Stomach smooth muscle (tissue), 2 donors: Measurements from ENCODE around the gene TBXAS1.

Experiments
- H3K27ac ChIP-seq: one replicate; pipeline ENCODE4 v1.7.0; 2013; ENCODE audit warnings: mild to moderate bottlenecking, low read length, inconsistent platforms
- H3K27me3 ChIP-seq, 2 donors: one replicate each; pipeline ENCODE4 v1.7.0; 2013; ENCODE audit warnings: low read length in 2 of 2; ENCODE audit not compliant: insufficient read depth in 2 of 2, control insufficient read depth in 1 of 2
- H3K36me3 ChIP-seq, 2 donors: one replicate each; pipeline ENCODE4 v1.7.0; 2013; ENCODE audit warnings: low read length in 2 of 2; ENCODE audit not compliant: control insufficient read depth in 2 of 2, insufficient read depth in 2 of 2
- H3K4me1 ChIP-seq: one replicate; pipeline ENCODE4 v1.7.0; 2013; ENCODE audit warnings: low read length; ENCODE audit not compliant: control insufficient read depth, insufficient read depth
- H3K4me3 ChIP-seq, 2 donors: one replicate each; pipeline ENCODE4 v1.7.0; 2013; ENCODE audit warnings: low read length in 2 of 2
- H3K9ac ChIP-seq, 2 donors: one replicate each; pipeline ENCODE4 v1.7.0; 2013; ENCODE audit warnings: low read length in 2 of 2, mild to moderate bottlenecking in 1 of 2
- H3K9me3 ChIP-seq, 2 donors: one replicate each; pipeline ENCODE4 v1.7.0; 2013; ENCODE audit warnings: low read length in 2 of 2; ENCODE audit not compliant: control insufficient read depth in 2 of 2
- donor health status: healthy.
- donor health status: Pancreatic carcinoma.

TBXAS1 gene

DNA sequence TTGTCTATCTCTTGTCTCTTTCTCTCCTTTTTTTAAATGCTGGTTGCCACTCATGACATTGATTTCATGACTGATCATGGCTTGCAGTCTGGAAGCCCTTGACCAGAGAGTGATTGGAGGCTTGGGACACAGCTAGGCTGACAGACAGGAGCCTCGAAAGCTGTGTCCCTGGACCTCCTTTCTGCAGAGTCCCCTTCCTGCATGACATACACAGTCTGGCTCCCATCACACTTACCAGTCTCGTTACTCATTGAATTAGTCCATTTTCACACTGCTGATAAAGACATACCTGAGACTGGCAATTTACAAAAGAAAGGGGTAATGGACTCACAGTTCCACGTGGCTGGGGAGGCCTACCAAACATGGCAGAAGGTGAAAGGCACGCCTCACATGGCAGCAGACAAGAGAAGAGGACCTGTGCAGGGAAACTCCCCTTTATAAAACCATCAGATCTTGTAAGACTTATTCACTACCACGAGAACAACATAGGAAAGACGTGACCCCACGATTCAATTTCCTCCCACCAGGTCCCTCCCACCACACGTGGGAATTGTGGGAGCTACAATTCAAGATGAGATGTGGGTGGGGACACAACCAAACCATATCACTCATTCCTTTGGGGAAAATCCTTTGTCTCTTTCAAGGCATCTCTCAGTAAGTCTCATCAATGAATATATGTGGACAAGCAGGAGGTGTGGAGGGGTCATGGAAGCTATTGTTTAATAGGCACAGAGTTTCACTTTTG lies 102.3 kb downstream of the TBXAS1 start:
- H3K27ac ChIP-seq = no peak overlapping the region
- H3K9ac ChIP-seq = no peak overlapping the region
- H3K36me3 ChIP-seq = no peaks in the 10 kb centered on the region
- H3K27me3 ChIP-seq = no peaks in the 10 kb centered on the region
- no peak overlapping the region for H3K4me3 ChIP-seq
- H3K4me1 ChIP-seq = no peaks in the 10 kb centered on the region
- H3K9me3 ChIP-seq = no peaks in the 10 kb centered on the region

- Histone ChIP-seq H3K9ac (no peak overlapping the region), H3K36me3 (no peaks in the 10 kb centered on the region), H3K9me3 (no peaks in the 10 kb centered on the region), H3K4me3 (no peak overlapping the region), H3K4me1 (no peaks in the 10 kb centered on the region), H3K27me3 (no peaks in the 10 kb centered on the region), H3K27ac (no peak overlapping the region)
These were observed 103.5 kb downstream of the TBXAS1 start for GRCh38 chr7:139932531-139932930.

GRCh38 chr7:139936760-139937310 lies 107.8 kb downstream of the TBXAS1 start:
- Histone ChIP-seq H3K27ac (no peak overlapping the region), H3K9me3 (no peaks in the 10 kb centered on the region), H3K4me1 (no peaks in the 10 kb centered on the region), H3K36me3 (no peaks in the 10 kb centered on the region), H3K27me3 (no peaks in the 10 kb centered on the region), H3K4me3 (no peak overlapping the region), H3K9ac (no peak overlapping the region)

GRCh38 chr7:139937715-139938114 lies 108.7 kb downstream of the TBXAS1 start:
- H3K27ac ChIP-seq = no peak overlapping the region
- H3K9ac ChIP-seq = no peak overlapping the region
- H3K4me1 ChIP-seq = no peaks in the 10 kb centered on the region
- no peaks in the 10 kb centered on the region for H3K36me3 ChIP-seq
- no peaks in the 10 kb centered on the region for H3K9me3 ChIP-seq
- no peak overlapping the region for H3K4me3 ChIP-seq
- no peaks in the 10 kb centered on the region for H3K27me3 ChIP-seq

DNA sequence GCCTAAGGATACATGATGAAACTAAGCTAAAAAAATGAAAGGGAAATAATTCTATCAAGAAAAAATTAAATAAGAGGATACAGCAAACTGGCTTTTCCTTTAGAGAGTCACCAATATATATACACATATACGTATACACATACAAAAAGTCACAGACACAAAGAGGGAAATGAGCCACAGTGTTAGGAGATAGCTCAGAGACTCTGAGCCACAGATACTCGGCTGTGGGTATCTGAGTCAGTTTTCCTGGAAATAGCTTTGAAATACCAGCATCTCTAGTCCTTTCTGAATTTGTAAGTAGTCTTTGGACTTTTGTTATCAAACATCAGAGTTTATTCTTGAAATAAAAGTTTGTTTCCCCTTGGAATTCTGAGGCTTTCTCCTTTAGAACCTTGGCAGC lies 111.8 kb downstream of the TBXAS1 start:
- no peak overlapping the region for H3K27ac ChIP-seq
- H3K9me3 ChIP-seq = peaks cover 4 to 5% of the 10 kb centered on the region in 2 donors
- H3K9ac ChIP-seq = no peak overlapping the region
- H3K4me3 ChIP-seq = no peak overlapping the region
- H3K4me1 ChIP-seq = no peaks in the 10 kb centered on the region
- H3K36me3 ChIP-seq = no peaks in the 10 kb centered on the region
- H3K27me3 ChIP-seq = no peaks in the 10 kb centered on the region

- Histone ChIP-seq H3K4me1 (no peaks in the 10 kb centered on the region), H3K27me3 (no peaks in the 10 kb centered on the region), H3K9ac (no peak overlapping the region), H3K36me3 (no peaks in the 10 kb centered on the region), H3K4me3 (no peak overlapping the region), H3K27ac (no peak overlapping the region), H3K9me3 (peaks cover 5 to 6% of the 10 kb centered on the region in 2 donors)
These were observed 112.4 kb downstream of the TBXAS1 start for GRCh38 chr7:139941421-139941820.

DNA sequence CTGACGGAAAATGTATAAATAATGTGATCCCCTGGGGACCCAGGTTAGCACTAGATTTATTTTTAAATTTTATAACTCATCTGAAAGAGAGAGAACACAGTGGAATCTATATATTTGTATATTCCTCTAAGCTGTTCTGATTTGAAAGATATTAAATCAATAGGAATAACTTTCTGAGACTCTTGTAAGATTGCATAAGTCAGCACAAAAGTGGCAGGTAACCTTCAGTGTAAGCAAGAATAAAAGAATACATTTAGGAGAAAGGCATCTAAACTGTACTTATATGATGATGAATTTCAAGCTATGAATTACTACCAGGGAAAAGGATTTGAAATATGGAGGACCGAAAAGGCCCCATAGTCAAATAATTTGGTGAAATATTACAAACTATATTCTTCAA lies 112.8 kb downstream of the TBXAS1 start:
- H3K9ac ChIP-seq = no peak overlapping the region
- H3K27ac ChIP-seq = no peak overlapping the region
- H3K4me1 ChIP-seq = no peaks in the 10 kb centered on the region
- peaks cover 9% of the 10 kb centered on the region in 2 donors for H3K9me3 ChIP-seq
- no peaks in the 10 kb centered on the region for H3K27me3 ChIP-seq
- no peaks in the 10 kb centered on the region for H3K36me3 ChIP-seq
- no peak overlapping the region for H3K4me3 ChIP-seq

- Histone ChIP-seq H3K9me3 (peaks cover 9 to 10% of the 10 kb centered on the region in 2 donors), H3K4me1 (no peaks in the 10 kb centered on the region), H3K4me3 (no peak overlapping the region), H3K27ac (no peak overlapping the region), H3K9ac (no peak overlapping the region), H3K27me3 (no peaks in the 10 kb centered on the region), H3K36me3 (no peaks in the 10 kb centered on the region)
These were observed 113.6 kb downstream of the TBXAS1 start for GRCh38 chr7:139942636-139943035.

GRCh38 chr7:139943401-139943800 lies 114.3 kb downstream of the TBXAS1 start:
- no peak overlapping the region for H3K4me3 ChIP-seq
- H3K9ac ChIP-seq = no peak overlapping the region
- H3K4me1 ChIP-seq = no peaks in the 10 kb centered on the region
- no peaks in the 10 kb centered on the region for H3K36me3 ChIP-seq
- H3K27ac ChIP-seq = no peak overlapping the region
- no peaks in the 10 kb centered on the region for H3K27me3 ChIP-seq
- H3K9me3 ChIP-seq = peaks cover 9 to 10% of the 10 kb centered on the region in 2 donors

DNA sequence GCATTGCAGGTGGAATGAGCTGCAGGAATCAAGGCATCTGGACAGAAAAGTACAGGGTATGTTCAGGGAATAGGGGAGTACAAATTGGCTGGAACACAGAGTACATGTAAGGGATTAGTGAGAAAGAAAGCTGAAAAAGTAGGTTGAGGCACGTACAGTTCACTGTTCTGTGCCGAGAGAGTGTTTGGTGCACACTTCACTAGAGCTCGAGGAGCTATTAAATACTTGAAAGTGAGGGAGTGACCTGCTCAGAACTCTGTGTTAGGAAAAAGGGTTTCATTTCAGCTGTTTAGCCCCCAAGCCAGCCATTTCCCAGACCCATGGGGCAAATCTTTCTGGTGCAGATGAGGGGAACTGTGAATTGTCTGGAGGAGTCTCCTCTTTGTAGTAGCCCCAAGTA lies 115.2 kb downstream of the TBXAS1 start:
- Histone ChIP-seq H3K4me1 (no peaks in the 10 kb centered on the region), H3K36me3 (no peaks in the 10 kb centered on the region), H3K9me3 (peaks cover 9 to 10% of the 10 kb centered on the region in 2 donors), H3K27me3 (no peaks in the 10 kb centered on the region), H3K9ac (no peak overlapping the region), H3K27ac (no peak overlapping the region), H3K4me3 (no peak overlapping the region)

DNA sequence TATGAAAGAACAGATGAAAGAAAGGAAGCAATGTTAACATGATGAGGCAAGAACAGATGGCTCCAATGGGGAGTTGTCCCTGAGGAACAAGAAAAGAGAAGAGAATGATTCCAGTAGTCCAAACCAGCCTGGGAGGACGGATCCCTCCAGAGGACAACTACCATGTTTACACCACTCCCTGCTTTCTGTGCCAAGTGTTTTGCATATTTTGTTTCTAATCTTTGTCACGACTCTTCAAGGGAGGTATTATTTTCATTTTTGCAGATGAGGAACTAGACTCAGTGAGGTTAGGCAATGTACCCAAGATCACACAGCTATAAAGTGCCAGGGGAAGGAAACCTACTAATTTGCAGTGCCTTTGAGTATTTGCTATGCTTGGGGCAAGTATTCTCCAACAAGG lies 117.5 kb downstream of the TBXAS1 start:
- no peaks in the 10 kb centered on the region for H3K36me3 ChIP-seq
- no peaks in the 10 kb centered on the region for H3K27me3 ChIP-seq
- H3K4me3 ChIP-seq = no peak overlapping the region
- peaks cover 9 to 10% of the 10 kb centered on the region in 2 donors for H3K9me3 ChIP-seq
- no peak overlapping the region for H3K9ac ChIP-seq
- no peak overlapping the region for H3K27ac ChIP-seq
- no peaks in the 10 kb centered on the region for H3K4me1 ChIP-seq
